Memory B cell (primary cell): ENCODE measurements around the gene PLCL2.
"Not testable (repeated sequence)": the region's sequence is repeated elsewhere in the genome, so short reads cannot be mapped to it uniquely, and the experiment has no call there.

Experiments
- ATAC-seq: fragments of 150-1000 bp; cut with Tn5 transposase; 2 replicates; pipeline ENCODE4 v1.10.0; 2021; ENCODE audit warnings: low read depth, mild to moderate bottlenecking, moderate library complexity
- DNase-seq, 2 donors: peaks; one replicate each; pipeline ENCODE4 v3.0.0; 2022; ENCODE audit warnings: low spot score in 2 of 2
- H3K27ac Mint-ChIP-seq: one replicate; pipeline ENCODE4 v1.8.0; 2022; ENCODE audit warnings: mild to moderate bottlenecking, moderate library complexity, mixed read lengths
- H3K27me3 Mint-ChIP-seq: one replicate; pipeline ENCODE4 v1.8.0; 2022; ENCODE audit warnings: mixed read lengths
- H3K36me3 Mint-ChIP-seq: one replicate; pipeline ENCODE4 v1.8.0; 2022; ENCODE audit warnings: mild to moderate bottlenecking, mixed read lengths
- H3K4me1 Mint-ChIP-seq: one replicate; pipeline ENCODE4 v1.8.0; 2022; ENCODE audit warnings: mixed read lengths
- H3K4me3 Mint-ChIP-seq: one replicate; pipeline ENCODE4 v1.8.0; 2022; ENCODE audit warnings: mild to moderate bottlenecking, moderate library complexity, mixed read lengths
- H3K9me3 Mint-ChIP-seq: one replicate; pipeline ENCODE4 v1.8.0; 2022; ENCODE audit warnings: mixed read lengths

The PLCL2 gene

GRCh38 chr3:17078926-17079465, 194.2 kb downstream of the PLCL2 start:
- Mint-ChIP-seq H3K9me3 (no peaks in the 10 kb centered on the region), H3K27ac (no peak overlapping the region), H3K36me3 (peaks cover 55% of the 10 kb centered on the region), H3K27me3 (no peaks in the 10 kb centered on the region), H3K4me3 (no peak overlapping the region), H3K4me1 (peaks cover 4% of the 10 kb centered on the region)
- DNase-seq (no peak), ATAC-seq (no peak)

- Mint-ChIP-seq H3K4me1 (peaks cover 4% of the 10 kb centered on the region), H3K36me3 (peaks cover 55% of the 10 kb centered on the region), H3K27ac (no peak overlapping the region), H3K9me3 (no peaks in the 10 kb centered on the region), H3K4me3 (no peak overlapping the region), H3K27me3 (no peaks in the 10 kb centered on the region)
- ATAC-seq, result no peak
- no peak for DNase-seq
Observed at GRCh38 chr3:17079933-17080332, 195.2 kb downstream of the PLCL2 start.

DNA sequence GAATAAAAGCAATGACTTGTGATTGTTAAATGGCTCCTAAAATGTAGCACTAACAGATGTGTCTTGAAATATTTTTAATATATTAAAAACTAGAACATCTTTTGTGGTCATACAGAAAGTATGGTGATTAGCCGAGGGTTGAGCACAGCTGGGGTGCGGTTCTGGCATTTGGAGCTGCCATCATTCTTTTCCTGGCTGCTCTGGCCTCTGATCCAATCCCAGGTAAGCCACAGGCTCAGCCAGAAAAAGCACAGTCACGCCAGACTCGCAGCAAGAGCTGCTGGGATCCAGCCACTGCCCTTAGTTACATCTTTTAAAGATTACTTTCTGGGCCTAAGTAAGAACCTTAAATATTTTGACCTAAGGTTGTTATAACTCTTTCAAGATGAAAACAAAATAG, 196.8 kb downstream of the PLCL2 start:
- Mint-ChIP-seq H3K4me1 (peaks cover 4% of the 10 kb centered on the region), H3K36me3 (peaks cover 52% of the 10 kb centered on the region), H3K27ac (no peak overlapping the region), H3K4me3 (no peak overlapping the region), H3K9me3 (no peaks in the 10 kb centered on the region), H3K27me3 (no peaks in the 10 kb centered on the region)
- ATAC-seq, result no peak
- DNase-seq, result no peak

DNA sequence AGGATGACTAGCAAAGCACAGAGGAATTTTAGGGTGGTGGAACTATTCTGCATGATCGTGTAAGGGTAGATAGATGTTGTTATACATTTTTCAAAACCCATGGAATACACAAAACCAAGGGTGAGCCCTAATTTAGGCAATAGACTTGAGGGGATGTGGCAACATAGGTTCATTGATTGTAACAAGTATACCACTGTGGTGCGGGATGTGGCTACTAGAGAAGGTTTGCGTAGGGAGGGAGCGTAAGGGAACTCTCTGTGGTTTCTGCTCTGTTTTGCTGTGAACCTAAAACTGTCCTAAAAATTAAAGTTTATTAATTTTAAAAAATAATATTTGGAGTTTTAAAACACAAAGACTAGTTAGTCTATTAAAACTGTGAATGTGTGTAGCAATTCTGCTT, 202.8 kb downstream of the PLCL2 start:
- no peak for DNase-seq
- Mint-ChIP-seq H3K4me1 (peaks cover 4% of the 10 kb centered on the region), H3K4me3 (no peak overlapping the region), H3K27me3 (no peaks in the 10 kb centered on the region), H3K27ac (no peak overlapping the region), H3K36me3 (peaks cover 50% of the 10 kb centered on the region), H3K9me3 (no peaks in the 10 kb centered on the region)
- ATAC-seq, result no peak

- H3K4me3 Mint-ChIP-seq, result no peak overlapping the region
- H3K36me3 Mint-ChIP-seq, result peaks cover 48% of the 10 kb centered on the region
Observed at GRCh38 chr3:17088017-17088416, 203.3 kb downstream of the PLCL2 start.

GRCh38 chr3:17088602-17089313, 204.0 kb downstream of the PLCL2 start:
- no peak for DNase-seq
- no peaks in the 10 kb centered on the region for H3K9me3 Mint-ChIP-seq
- H3K27me3 Mint-ChIP-seq, result no peaks in the 10 kb centered on the region
- peaks cover 2% of the 10 kb centered on the region for H3K4me1 Mint-ChIP-seq
- ATAC-seq, result no peak
- peak overlapping the region; percentile 5 for H3K27ac Mint-ChIP-seq
- H3K4me3 Mint-ChIP-seq, result no peak overlapping the region
- H3K36me3 Mint-ChIP-seq, result peaks cover 42% of the 10 kb centered on the region

More at GRCh38 chr3:17088017-17088416, 203.3 kb downstream of the PLCL2 start:
- no peak for ATAC-seq
- Mint-ChIP-seq H3K27ac (peak overlapping the region; percentile 5), H3K27me3 (no peaks in the 10 kb centered on the region), H3K4me1 (peaks cover 4% of the 10 kb centered on the region), H3K9me3 (no peaks in the 10 kb centered on the region)
- no peak for DNase-seq

DNA sequence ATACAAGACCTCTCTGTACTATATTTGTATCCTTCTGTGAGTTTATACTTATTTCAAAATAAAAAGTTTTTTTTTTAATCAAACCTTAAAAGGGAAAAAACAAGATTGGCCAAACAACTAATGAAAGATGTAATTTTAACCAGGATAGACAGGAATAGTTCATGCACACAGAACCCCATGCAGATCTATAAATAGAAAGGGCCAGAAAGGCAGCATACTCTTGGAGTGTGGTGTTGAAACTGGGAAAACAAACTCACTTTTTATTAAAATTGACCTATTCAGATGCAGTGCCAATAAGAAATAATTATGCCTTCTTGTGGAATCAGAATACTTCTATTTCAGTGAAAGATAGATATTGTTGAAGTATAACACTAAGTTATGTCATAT, 204.6 kb downstream of the PLCL2 start:
- Mint-ChIP-seq H3K36me3 (peaks cover 40% of the 10 kb centered on the region), H3K27me3 (no peaks in the 10 kb centered on the region), H3K27ac (no peak overlapping the region), H3K9me3 (no peaks in the 10 kb centered on the region), H3K4me3 (no peak overlapping the region), H3K4me1 (peaks cover 2% of the 10 kb centered on the region)
- DNase-seq (no peak), ATAC-seq (no peak)

DNA sequence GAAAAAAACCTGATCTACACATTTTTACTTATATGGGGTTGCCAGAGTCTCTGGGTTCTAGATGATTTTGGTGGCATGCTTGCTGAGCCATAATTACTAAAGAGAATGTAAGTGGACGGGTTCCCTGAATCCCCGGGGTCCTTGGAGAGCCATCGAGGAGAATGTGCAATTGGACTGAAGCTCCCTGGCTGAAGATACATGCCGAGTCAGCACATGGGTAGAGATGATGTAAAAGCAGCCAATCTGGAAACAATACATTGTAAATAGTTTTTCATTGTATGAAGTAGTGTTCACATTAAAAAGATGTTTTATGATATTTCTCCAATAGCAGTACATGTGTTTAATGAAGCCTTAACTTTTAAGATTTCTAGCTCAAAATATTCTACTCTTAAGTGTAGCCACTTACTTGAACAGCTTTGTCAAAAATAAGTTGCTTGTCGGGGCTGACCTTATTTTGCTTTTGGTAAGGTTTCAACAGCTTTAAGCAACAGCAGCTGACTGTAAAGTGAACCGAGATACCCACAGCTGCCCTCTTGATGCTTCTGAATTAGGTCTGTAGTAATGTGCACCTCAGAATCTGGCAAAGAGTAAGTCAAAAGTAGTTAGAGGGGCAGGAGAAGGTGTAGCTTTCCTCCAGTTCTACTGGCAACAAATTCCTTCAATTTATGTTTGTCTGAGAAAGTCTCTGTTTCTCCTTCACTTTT, 205.7 kb downstream of the PLCL2 start:
- no peak for ATAC-seq
- H3K4me1 Mint-ChIP-seq, result peaks cover 2% of the 10 kb centered on the region
- H3K27ac Mint-ChIP-seq, result peak overlapping the region; percentile 72
- H3K36me3 Mint-ChIP-seq, result peaks cover 36% of the 10 kb centered on the region
- H3K9me3 Mint-ChIP-seq, result no peaks in the 10 kb centered on the region
- no peak overlapping the region for H3K4me3 Mint-ChIP-seq
- no peak for DNase-seq
- no peaks in the 10 kb centered on the region for H3K27me3 Mint-ChIP-seq

DNA sequence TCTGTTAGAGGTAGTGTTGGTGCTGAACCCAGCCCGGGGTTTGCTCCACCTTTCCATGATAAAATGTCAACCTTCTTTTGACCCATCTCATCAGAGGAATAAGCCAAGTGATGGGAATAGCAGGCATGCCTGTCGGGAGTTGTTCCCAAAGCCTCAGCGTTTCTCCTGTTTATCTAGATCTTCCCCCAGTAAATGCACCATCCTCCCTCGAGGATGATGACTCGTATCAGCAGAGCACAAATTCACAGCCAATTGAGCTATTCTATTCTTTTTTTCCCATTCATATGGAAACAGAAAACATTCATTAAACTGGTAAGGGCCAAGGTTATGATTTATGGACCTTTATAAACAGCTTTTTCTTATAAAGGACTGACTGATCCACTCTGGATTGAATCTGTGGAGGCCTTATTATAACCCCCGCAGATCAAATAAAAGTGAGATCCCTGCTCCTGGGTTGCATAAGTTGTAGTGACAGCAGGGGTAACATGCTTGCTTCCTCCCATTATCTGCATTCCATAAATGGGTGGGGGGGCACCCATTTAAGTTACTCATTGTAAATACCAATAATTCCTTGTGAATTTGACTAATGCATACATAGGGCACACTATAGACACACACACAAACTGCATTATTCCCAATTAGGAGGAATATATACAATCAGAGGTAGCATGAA, 207.3 kb downstream of the PLCL2 start:
- no peaks in the 10 kb centered on the region for H3K9me3 Mint-ChIP-seq
- DNase-seq (no peak), ATAC-seq (no peak)
- H3K4me3 Mint-ChIP-seq, result no peak overlapping the region
- no peaks in the 10 kb centered on the region for H3K27me3 Mint-ChIP-seq
- peaks cover 27% of the 10 kb centered on the region for H3K36me3 Mint-ChIP-seq
- H3K27ac Mint-ChIP-seq, result no peak overlapping the region
- H3K4me1 Mint-ChIP-seq, result peaks cover 2% of the 10 kb centered on the region

- Mint-ChIP-seq H3K9me3 (no peaks in the 10 kb centered on the region), H3K4me3 (no peak overlapping the region), H3K27ac (peak overlapping the region; percentile 45), H3K27me3 (no peaks in the 10 kb centered on the region), H3K4me1 (peaks cover 2% of the 10 kb centered on the region), H3K36me3 (peaks cover 23% of the 10 kb centered on the region)
- ATAC-seq, result no peak
- DNase-seq, result no peak
Observed at GRCh38 chr3:17092583-17092933, 207.8 kb downstream of the PLCL2 start.

DNA sequence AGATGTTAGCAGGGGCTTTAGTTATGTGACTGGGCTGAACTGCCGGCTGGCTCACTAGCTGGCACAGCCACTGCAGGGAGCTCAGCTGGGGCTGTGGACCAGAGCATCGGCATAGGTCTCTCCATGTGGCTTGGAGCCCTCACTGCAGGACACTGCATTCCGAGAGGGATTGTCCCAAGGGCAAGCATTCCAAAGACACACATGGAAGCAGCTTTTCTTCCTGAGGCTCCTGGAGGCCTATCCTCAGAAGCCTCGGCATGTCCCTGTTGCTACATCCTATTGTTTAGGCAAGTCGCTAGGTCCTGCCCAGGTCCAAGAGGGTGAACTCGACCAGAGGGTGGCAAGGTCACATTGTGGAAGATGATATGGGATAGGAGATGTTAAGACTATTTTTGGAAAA, 209.8 kb downstream of the PLCL2 start:
- H3K4me3 Mint-ChIP-seq, result no peak overlapping the region
- H3K36me3 Mint-ChIP-seq, result peaks cover 13% of the 10 kb centered on the region
- H3K27me3 Mint-ChIP-seq, result no peaks in the 10 kb centered on the region

DNA sequence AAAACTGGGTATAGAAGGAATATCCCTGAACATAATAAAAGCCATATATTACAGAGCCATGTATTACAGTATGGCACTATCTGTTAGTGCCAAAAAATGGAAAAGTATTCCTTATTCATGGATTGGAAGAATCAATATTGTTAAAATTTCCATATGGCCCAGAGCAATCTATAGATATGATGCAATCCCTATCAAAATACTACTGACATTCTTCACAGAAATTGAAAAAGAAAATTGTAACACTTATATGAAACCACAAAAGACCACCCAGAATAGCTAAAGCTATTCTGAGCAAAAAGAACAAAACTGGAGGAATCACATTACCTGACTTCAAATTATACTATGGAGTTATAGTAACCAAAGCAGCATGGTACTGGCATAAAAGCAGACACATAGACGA, 218.8 kb downstream of the PLCL2 start:
- H3K4me1 Mint-ChIP-seq, result no peaks in the 10 kb centered on the region
- no peak for DNase-seq
- ATAC-seq, result no peak
- peaks cover 6% of the 10 kb centered on the region for H3K36me3 Mint-ChIP-seq
- no peaks in the 10 kb centered on the region for H3K27me3 Mint-ChIP-seq
- H3K9me3 Mint-ChIP-seq, result peaks cover 9% of the 10 kb centered on the region
- no peak overlapping the region for H3K27ac Mint-ChIP-seq
- no peak overlapping the region for H3K4me3 Mint-ChIP-seq

More for the DNA sequence above, 209.8 kb downstream of the PLCL2 start:
- ATAC-seq (no peak), DNase-seq (no peak)
- Mint-ChIP-seq H3K4me1 (peaks cover 2% of the 10 kb centered on the region), H3K27ac (no peak overlapping the region), H3K9me3 (no peaks in the 10 kb centered on the region)

GRCh38 chr3:17106801-17107200, 222.0 kb downstream of the PLCL2 start:
- ATAC-seq, DNase-seq, H3K4me3 Mint-ChIP-seq, H3K4me1 Mint-ChIP-seq, H3K36me3 Mint-ChIP-seq, H3K27me3 Mint-ChIP-seq, H3K9me3 Mint-ChIP-seq, H3K27ac Mint-ChIP-seq: not testable (repeated sequence)

GRCh38 chr3:17110660-17111396, 226.1 kb downstream of the PLCL2 start:
- DNase-seq (no peak), ATAC-seq (peak; percentile 92)
- H3K9me3 Mint-ChIP-seq, result peaks cover 4% of the 10 kb centered on the region
- peaks cover 4% of the 10 kb centered on the region for H3K4me1 Mint-ChIP-seq
- no peak overlapping the region for H3K27ac Mint-ChIP-seq
- no peaks in the 10 kb centered on the region for H3K36me3 Mint-ChIP-seq
- H3K27me3 Mint-ChIP-seq, result no peaks in the 10 kb centered on the region
- no peak overlapping the region for H3K4me3 Mint-ChIP-seq
